NOMO-1 (cell line): ENCODE measurements around the gene ZDHHC14.
"Not testable (repeated sequence)": the region's sequence is repeated elsewhere in the genome, so short reads cannot be mapped to it uniquely, and the experiment has no call there.

Experiments used
- DNase-seq, 2 experiments: peaks; one replicate each; lab custom pipeline; 2025; ENCODE audit not compliant: unreplicated experiment in 2 of 2; lab: John Stamatoyannopoulos, UW

Gene ZDHHC14

GRCh38 chr6:157461000-157461915 is 80.3 kb downstream of the ZDHHC14 start:
- DNase-seq = no peak

DNA sequence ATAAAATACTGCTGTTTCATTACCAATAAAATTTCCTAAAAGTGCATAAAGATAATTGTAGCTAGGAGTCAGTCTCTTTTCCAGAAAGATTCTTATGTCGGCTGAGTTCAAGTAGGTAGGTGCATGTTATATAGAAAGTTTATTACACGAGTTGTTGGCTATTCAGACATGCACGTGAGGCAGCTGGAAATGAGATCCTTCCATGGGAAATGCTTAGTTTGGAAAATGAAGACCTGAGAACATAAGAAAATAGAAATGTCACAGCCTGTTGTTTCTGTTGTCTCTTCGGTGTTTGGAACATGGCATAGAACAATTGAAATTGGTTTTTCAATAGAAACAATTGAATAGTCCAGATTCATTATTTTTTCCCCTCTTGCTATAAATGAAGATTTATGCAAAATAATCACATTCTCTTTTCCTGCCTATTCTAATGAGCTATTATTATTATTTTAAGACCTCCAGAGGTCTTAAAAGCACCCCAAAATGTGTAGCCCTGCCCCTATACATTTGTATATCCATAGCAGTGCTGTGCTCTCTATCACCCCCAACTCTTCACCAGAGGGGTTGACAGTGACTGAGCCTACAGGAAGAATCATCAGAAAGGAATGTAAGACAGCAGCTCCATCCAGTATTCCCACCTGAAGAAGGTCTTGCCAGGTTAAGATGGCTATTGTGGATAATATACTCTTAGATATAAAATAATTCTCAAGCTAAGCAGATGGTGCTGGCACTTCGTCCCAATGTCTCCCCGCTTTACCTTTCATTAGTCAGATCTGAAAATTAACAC is 82.2 kb downstream of the ZDHHC14 start:
- DNase-seq = no peak

DNA sequence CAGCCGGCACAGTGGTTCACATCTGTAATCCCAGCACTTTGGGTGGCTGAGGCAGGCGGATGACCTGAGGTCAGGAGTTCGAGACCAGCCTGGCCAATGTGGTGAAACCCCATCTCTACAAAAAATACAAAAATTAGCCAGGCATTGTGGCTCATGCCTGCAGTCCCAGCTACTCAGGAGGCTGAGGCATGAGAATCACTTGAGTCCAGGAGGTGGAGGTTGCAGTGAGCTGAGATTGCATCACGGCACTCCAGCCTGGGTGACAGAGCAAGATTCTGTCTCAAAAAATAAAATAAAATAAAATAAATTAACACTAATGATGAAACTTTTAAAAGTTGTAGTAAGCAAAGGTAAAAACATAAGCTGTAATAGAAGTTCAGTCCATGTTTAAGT is 82.7 kb downstream of the ZDHHC14 start:
- not testable (repeated sequence) for DNase-seq

- DNase-seq = no peak
Observed at GRCh38 chr6:157464653-157465535, 83.9 kb downstream of the ZDHHC14 start.

DNA sequence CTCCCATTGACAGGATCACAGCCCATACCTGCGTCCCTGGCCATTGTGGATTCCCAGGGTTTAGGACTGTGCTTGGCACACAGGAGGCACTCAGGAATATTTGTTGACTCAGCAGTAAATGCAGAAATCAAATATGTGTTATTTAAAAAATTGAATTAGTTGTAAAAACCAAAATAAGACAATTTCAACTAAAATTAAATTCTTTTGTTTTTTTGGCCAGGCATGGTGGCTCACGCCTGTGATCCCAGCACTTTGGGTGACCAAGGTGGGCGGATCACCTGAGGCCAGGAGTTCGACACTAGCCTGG is 85.3 kb downstream of the ZDHHC14 start:
- DNase-seq = no peak

DNA sequence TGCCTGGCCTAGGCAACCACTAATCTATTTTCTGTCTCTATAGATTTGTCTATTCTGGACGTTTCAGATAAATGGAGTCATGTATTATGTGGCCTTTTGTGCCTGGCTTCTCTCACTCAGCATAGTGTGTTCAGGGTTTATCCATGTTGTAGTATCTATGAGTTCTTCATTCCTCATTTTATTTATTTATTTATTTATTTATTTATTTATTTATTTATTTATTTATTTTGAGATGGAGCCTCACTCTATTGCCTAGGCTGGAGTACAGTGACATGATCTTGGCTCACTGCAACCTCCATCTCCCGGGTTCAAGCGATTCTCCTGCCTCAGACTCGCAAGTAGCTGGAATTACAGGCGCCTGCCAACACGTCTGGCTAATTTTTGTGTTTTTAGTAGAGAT is 86.3 kb downstream of the ZDHHC14 start:
- DNase-seq = not testable (repeated sequence)

- no peak for DNase-seq
Observed at GRCh38 chr6:157468054-157468453, 87.1 kb downstream of the ZDHHC14 start.

DNA sequence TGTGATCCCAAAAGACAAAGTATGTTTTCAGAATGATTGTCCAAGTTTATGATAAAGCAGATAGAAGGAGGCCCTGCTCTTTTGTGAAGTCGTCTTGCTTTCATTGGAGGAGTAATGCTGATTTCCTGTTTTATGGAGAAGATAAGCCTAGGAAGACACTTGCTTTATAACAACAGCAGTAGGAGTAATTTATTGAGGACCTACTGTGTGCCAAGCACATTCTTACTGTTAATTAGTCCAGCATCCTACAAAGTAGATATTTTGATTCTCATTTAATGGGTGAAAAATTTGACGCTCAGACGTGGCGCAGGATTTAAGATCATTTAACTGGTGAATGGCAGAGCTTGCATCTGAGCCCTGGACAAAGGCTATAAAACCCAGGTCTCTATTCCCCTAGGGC is 87.6 kb downstream of the ZDHHC14 start:
- no peak for DNase-seq

GRCh38 chr6:157469378-157469777 is 88.4 kb downstream of the ZDHHC14 start:
- peak; percentile 4 to 29 for DNase-seq

- DNase-seq = no peak
Observed at GRCh38 chr6:157471077-157471686, 90.2 kb downstream of the ZDHHC14 start.

DNA sequence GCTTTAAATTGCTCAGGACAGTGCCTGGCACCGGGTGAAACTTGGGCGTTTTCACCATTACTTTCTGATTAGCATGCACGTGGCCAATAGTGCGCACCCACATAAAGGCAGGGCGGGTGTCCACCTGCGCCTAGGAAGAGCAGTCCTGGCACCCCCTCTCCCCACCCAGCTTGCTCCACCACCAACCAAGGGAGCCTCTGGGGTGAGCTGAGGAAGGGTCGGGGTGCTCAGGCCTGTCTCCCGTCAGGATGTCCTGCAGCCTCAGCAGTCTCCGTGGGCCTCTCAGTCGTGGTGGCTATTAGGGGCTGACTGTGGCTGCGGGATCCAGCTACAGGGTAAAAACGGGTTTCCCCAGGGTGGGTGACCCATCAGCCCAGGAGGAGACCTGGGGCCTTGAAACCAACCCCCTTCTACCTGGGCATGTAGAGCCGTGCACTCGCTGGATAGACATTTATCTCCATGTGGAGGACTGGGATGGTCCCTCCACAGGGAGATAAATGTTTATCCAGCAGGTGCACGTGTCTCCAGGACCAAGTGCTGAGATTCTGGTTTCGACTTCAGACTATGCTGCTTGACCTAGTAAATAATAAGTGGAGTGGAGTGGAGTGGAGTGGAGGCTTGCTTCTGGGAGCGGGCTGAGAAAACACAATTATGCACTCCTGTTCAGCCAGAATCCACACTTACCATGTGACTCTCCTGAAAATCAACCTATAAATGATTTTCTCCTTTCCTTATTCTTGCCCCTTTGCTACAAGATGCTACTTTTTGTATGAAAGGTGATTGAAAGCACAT is 91.1 kb downstream of the ZDHHC14 start:
- DNase-seq = no peak

DNA sequence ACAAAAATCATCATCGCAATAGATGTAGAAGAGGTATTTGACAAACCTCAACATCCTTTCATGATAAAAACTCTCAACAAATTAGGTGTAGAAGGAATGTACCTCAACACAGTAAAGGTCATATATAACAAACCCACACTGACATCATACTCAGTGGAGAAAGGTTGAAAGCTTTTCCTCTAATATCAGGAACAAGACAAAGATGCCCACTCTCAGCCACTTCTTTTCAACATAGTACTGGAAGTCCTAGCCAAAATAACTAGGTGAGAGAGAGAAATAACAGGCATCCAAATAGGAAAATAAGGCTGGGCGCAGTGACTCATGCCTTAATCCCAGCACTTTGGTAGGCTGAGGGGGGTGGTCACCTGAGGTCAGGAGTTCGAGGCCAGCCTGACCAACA is 95.8 kb downstream of the ZDHHC14 start:
- DNase-seq = no peak

DNA sequence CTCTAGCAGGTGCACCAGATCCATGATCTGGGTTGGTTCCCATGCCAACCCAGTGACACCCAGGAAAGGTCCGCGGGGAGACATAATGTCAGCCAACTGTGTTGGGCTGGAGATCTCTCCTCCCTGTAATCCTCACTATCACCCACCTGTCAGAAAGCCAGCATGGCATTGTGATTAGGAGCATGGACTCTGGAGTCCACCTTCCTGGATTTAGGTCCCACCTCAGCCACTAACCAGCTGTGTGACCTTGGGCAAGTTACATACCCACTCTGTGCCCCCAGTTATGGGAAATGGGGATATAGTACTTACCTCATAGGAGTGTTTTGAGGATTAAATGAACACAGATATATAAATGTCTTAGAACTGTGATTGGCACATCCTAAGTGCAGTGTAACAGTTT is 97.9 kb downstream of the ZDHHC14 start:
- DNase-seq = no peak

DNA sequence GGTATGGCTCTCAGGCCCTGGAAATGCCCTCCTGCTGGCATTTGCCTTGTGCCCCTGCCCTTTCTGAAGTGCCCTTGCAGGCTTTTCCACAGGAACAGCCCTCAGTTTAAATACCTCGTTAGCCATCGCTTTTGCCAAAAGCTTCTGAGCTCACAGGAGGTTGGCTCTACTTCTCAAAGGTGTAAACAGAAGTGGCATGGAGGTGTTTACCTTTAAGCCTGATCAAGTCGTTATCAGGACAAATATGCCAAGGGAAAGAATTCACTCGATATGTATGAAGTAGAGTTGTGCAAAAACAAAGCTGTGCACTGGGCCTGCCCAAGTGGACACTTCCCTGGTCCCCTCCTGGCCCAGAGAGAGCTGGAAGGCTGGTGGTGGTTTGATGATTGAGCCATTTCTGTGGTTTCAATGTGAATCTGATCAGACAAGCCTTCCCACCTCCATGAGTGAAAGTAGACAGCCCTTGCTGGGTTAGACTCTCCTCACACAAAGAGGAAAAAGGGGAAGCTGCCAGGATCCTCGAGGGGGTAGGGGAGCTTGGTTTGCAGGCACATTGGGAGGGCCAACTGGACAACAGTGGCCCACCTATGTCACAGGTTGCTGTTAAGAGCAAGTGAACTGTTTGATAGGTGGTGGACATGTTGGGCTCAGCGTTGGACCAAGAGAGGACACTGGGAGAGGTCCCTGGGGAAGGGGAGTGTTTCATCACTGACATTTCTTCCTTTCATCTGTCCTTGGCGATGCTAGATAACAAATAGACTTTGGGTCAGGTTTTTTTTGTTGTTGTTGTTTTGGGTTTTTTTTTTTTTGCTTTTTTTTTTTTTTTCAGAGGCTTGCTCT is 98.7 kb downstream of the ZDHHC14 start:
- no peak for DNase-seq

DNA sequence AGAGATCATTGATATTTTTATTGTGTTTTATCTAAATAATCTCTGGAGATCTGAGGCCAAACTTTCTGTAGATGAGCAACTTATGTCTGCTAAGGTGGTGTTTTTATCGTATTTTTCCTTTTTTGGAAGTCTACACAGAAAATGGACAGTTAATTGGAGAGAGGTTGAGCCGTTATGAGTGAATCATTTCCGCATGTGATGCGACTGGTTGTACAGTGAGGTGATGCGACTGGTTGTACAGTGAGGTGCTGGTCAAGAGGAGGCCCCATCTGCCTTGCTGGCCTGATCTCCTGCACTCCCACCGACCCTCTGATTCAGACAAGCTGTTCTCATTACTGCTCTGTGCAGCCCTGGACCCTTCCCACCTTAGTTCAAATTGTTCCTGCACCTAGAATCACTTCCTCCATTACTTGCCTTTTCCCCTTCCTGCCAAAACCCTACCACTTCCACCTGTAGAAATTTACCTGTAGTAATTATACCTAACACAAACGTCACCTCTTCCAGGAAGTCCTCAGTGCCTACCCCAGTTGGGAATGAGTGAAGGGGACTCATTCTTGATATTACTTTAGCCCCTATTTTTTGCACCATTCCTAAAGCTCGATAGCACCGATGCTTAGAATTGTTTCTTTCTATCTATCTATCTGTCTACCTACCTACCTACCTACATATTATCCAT is 100.3 kb downstream of the ZDHHC14 start:
- no peak for DNase-seq

GRCh38 chr6:157481865-157482249 is 100.9 kb downstream of the ZDHHC14 start:
- DNase-seq = no peak

- DNase-seq = no peak
Observed at GRCh38 chr6:157483770-157484169, 102.8 kb downstream of the ZDHHC14 start.

DNA sequence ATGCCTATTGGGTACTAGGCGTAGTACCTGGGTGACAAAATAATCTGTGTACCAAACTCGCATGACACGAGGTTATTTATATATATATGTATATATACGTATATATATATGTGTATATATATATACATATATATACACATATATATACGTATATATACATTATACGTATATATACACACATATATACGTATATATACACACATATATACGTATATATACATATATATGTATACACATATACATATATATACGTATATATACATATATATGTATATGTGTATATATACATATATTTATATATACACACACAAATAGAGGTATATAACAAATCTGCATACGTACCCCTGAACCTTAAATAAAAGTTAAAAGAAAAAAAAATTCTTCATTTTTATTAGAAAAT is 103.2 kb downstream of the ZDHHC14 start:
- no peak for DNase-seq
